Right lobe of liver (tissue), 6 donors: Measurements from ENCODE around the gene TEF. TPM values are rescaled to one million over a fixed set of nuclear protein-coding genes. Genes with fewer than 3 reads are reported as not detected.
A peak's percentile ranks its signal among the peaks of the same experiment; 100 is the strongest.

Source experiments
- ATAC-seq, 4 donors: fragments of 200-7000 bp; cut with Tn5 transposase; one replicate each; pipeline ENCODE4 v1.9.1; 2020; ENCODE audit warnings: mild to moderate bottlenecking in 4 of 4, moderate library complexity in 4 of 4
- DNase-seq, 3 donors: peaks; one replicate each; pipeline ENCODE4 v3.0.0-alpha.2; 2020
- H3K27ac ChIP-seq, 3 donors: fragments of 200-600 bp; one replicate each; pipeline ENCODE4 v1.8.0; 2022
- H3K27me3 ChIP-seq, 2 donors: fragments of 200-600 bp; one replicate each; pipeline ENCODE4 v1.8.0; 2022
- H3K36me3 ChIP-seq, 4 donors: fragments of 200-600 bp; sonication (generic) in 1 of 4; one replicate each; pipeline versions ENCODE4 v1.5.1 to v1.8.0; 2017 to 2022; ENCODE audit warnings: control low read depth in 1 of 4
- H3K4me1 ChIP-seq, 4 donors: fragments of 200-600 bp; sonication (generic) in 1 of 4; one replicate each; pipeline versions ENCODE4 v1.5.1 to v1.8.0; 2017 to 2022; ENCODE audit warnings: control low read depth in 1 of 4
- H3K4me3 ChIP-seq, 3 donors: fragments of 200-600 bp; one replicate each; pipeline ENCODE4 v1.8.0; 2022
- H3K9me3 ChIP-seq, 4 donors: fragments of 200-600 bp; sonication (generic) in 1 of 4; one replicate each; pipeline versions ENCODE4 v1.5.1 to v1.8.0; 2017 to 2022; ENCODE audit warnings: control low read depth in 1 of 4
- CTCF ChIP-seq, 4 donors: fragments of 200-600 bp in 3 of 4; fragments of 450-650 bp in 1 of 4; IDR thresholded peaks; one replicate each; pipeline versions ENCODE4 v1.5.1 to v1.8.0; 2016 to 2022; ENCODE audit warnings: antibody characterized with exemption in 4 of 4, mild to moderate bottlenecking in 2 of 4
- POLR2A ChIP-seq: fragments of 450-650 bp; IDR thresholded peaks from one replicate; pipeline ENCODE4 v1.6.1; 2017; ENCODE audit warnings: antibody characterized with exemption, mild to moderate bottlenecking
- WGBS: methylation state at CpG from one replicate; pipeline ENCODE4 v1.1.6; 2018; ENCODE audit warnings: low coverage, low lambda C conversion rate; ENCODE audit not compliant: insufficient coverage; ENCODE audit errors: missing lambda C conversion rate; 5-methylcytosine and 5-hydroxymethylcytosine counted together
- intact Hi-C, 2 donors: fragments of 100-400 bp; cut with DNase I; formaldehyde crosslinking; loops; one replicate each; pipeline versions ENCODE4 v1.11.2 to v1.14.1; 2022
- total RNA-seq, 6 experiments: library from RNA; depleted of rRNA in 2 of 6; stranded (reverse); fragments of >200 nt in 2 of 6; fragmentation: NEBNext Ultra II Directional in 3 of 6; extraction: Animal tissue kit (Norgen Biotek cat#: 25700) in 3 of 6; gene quantifications; one replicate each; pipeline versions ENCODE4 v1.1.0 to v1.2.4, GENCODE V29; 2016 to 2023
- donor health status: DM: no; HTN: yes; CAD: no.
- donor health status: DM: no; HTN: no; CAD: no.
- donor health status: DM: no; HTN: no; CAD: no.
- donor health status: DM: no; HTN: yes; CAD: no.
- donor health status: DM: no; HTN: yes; CAD: no.

The TEF gene
- total RNA-seq, 6 experiments from 2014 or later = 6.1 to 28.9 (median 15.5) TPM

GRCh38 chr22:41369837-41370236 lies 11.9 kb upstream of the TEF start:
- Histone ChIP-seq H3K9me3 (no peaks in the 10 kb centered on the region), H3K4me1 (peaks cover 0 to 24% (median 9%) of the 10 kb centered on the region in 4 donors), H3K27me3 (no peaks in the 10 kb centered on the region), H3K4me3 (no peak overlapping the region), H3K36me3 (peaks cover 0 to 7% (median 0%) of the 10 kb centered on the region in 4 donors), H3K27ac (no peak overlapping the region)
- no peak for DNase-seq
- 60% methylated on average over 7 of the region's 9 CpGs for WGBS
- ATAC-seq = no peak
- TF ChIP-seq POLR2A = no peak
- TF ChIP-seq CTCF (IDR thresholded peaks at IDR 0.05) = no peak
- intact Hi-C loops = no loop called here

GRCh38 chr22:41377846-41378245 lies 3.9 kb upstream of the TEF start:
- intact Hi-C loops = no loop called here
- H3K27me3 ChIP-seq = no peaks in the 10 kb centered on the region
- no peak for DNase-seq
- H3K4me3 ChIP-seq = no peak overlapping the region
- no peak for TF ChIP-seq CTCF (IDR thresholded peaks at IDR 0.05)
- no peak for TF ChIP-seq POLR2A
- H3K36me3 ChIP-seq = peaks cover 0 to under 1% (median 0%) of the 10 kb centered on the region in 4 donors
- peaks cover 0 to 19% (median 2%) of the 10 kb centered on the region in 4 donors for H3K4me1 ChIP-seq
- no peak overlapping the region for H3K27ac ChIP-seq
- no peaks in the 10 kb centered on the region for H3K9me3 ChIP-seq
- 62% methylated on average over 6 of the region's 6 CpGs for WGBS
- ATAC-seq = no peak

GRCh38 chr22:41380993-41381328 lies 781 bp upstream of the TEF start:
- DNase-seq (no peak), ATAC-seq (peak; percentile 65 to 72 (median 67))
- H3K27me3 ChIP-seq = no peaks in the 10 kb centered on the region
- H3K27ac ChIP-seq = peak overlapping the region; percentile 87 to 96 (median 91)
- intact Hi-C loops = no loop called here
- peaks cover 0 to 23% (median 2%) of the 10 kb centered on the region in 4 donors for H3K4me1 ChIP-seq
- peak overlapping the region; percentile 34 to 94 (median 63) for H3K4me3 ChIP-seq
- TF ChIP-seq CTCF (IDR thresholded peaks at IDR 0.05) = no peak
- peak; percentile 32 for TF ChIP-seq POLR2A
- H3K9me3 ChIP-seq = no peaks in the 10 kb centered on the region
- H3K36me3 ChIP-seq = no peaks in the 10 kb centered on the region
- no CpG with 5 or more reads among the region's 22 CpGs for WGBS

- peak; percentile 39 to 62 (median 50) for ATAC-seq
- WGBS = 7% methylated on average over 9 of the region's 35 CpGs
- Histone ChIP-seq H3K4me1 (peaks cover 0 to 23% (median 2%) of the 10 kb centered on the region in 4 donors), H3K9me3 (no peaks in the 10 kb centered on the region), H3K4me3 (peak overlapping the region; percentile 63 to 94 (median 94)), H3K27me3 (no peaks in the 10 kb centered on the region), H3K36me3 (peaks cover 0 to 2% (median under 1%) of the 10 kb centered on the region in 4 donors), H3K27ac (peak overlapping the region; percentile 87 to 96 (median 91))
- peak; percentile 77 to 85 (median 85) for DNase-seq
- TF ChIP-seq CTCF (IDR thresholded peaks at IDR 0.05) (no peak), POLR2A (no peak)
- intact Hi-C loops = no loop called here
Measured at GRCh38 chr22:41382098-41382578, 396 bp downstream of the TEF start.
